ENCODE measurements around the gene ABCA7.

ABCA7 gene

DNA sequence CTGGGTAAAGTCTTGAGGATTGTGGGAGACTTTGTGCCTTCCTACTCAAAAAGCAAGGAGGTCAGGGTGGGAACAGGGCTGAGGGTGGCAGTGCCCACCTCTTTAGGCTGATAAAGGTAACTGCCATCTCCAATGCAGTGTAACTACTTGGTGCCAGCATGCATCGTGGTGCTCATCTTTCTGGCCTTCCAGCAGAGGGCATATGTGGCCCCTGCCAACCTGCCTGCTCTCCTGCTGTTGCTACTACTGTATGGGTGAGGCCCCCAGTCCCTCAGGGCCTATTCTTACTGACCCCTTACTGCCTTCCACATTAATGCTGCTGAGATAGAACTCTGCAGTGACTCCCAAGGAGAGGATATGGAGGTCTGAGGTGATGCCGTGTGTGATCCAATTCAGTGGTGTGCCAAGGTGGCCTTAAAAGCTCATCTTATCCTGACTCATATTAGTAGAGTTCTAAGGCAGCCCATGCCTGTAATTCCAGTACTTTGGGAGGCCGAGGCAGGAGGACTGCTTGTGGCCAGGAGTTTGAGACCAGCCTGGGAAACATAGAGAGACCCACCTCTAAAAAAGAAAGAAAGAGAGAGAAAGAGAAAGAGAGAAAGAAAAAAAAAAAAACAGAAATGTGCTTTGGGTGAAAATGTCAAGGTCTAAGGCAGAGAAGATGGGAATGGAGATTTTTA lies 17.4 kb downstream of the ABCA7 start:
- DNase-seq (ENCODE audit: low read depth): peak; percentile 26

DNA sequence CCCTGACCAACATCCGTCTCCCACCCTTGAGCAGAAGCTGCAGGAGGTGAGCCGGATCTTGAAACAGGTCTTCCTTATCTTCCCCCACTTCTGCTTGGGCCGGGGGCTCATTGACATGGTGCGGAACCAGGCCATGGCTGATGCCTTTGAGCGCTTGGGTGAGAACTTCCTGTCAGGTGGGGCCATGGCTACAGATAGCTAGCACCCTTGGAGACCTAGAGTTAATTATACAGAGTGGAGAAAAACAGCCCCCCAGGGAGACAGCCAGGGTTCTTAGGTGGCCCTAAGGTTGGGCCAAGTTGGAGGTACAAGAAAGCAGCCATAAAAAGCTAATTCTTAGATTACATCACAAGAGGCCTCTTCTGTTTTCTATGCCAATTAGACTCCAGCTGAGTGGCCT lies 18.2 kb downstream of the ABCA7 start:
- DNase-seq (ENCODE audit: low read depth): no peak

GRCh38 chr19:1060689-1061088 lies 20.8 kb downstream of the ABCA7 start:
- no peak for DNase-seq (ENCODE audit: low read depth)

GRCh38 chr19:1061987-1062386 lies 22.1 kb downstream of the ABCA7 start:
- no peak for DNase-seq (ENCODE audit: low read depth)

- no peak for DNase-seq (ENCODE audit: low read depth)
Observed at GRCh38 chr19:1062387-1063029, 22.6 kb downstream of the ABCA7 start.

GRCh38 chr19:1063030-1063908 lies 23.4 kb downstream of the ABCA7 start:
- DNase-seq (ENCODE audit: low read depth): no peak

GRCh38 chr19:1063909-1064660 lies 24.2 kb downstream of the ABCA7 start:
- no peak for DNase-seq (ENCODE audit: low read depth)

DNA sequence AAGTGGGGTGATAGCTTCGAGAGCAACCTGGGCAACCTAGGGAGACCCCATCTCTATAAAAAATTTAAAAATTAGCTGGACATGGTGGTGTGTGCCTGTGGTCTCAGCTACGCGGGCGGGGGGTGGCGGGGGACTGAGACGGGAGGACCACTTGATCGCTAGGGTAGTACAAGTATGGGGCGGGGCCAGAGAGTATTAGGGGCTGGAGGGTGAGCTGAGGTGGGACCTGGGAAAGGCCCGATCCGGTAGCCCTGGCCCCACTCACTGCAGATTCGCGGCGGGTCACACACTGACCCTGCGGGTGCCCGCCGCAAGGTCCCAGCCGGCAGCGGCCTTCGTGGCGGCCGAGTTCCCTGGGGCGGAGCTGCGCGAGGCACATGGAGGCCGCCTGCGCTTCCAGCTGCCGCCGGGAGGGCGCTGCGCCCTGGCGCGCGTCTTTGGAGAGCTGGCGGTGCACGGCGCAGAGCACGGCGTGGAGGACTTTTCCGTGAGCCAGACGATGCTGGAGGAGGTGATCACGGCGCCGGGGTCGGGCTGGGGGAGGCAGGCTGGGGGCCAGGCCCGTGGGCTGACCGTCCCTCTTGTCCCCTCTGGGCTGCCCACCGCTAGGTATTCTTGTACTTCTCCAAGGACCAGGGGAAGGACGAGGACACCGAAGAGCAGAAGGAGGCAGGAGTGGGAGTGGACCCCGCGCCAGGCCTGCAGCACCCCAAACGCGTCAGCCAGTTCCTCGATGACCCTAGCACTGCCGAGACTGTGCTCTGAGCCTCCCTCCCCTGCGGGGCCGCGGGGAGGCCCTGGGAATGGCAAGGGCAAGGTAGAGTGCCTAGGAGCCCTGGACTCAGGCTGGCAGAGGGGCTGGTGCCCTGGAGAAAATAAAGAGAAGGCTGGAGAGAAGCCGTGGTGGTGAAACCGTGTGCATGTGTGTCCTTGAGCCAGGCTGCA lies 25.0 kb downstream of the ABCA7 start:
- DNase-seq (ENCODE audit: low read depth): peak; percentile 10

GRCh38 chr19:1065606-1066109 lies 25.8 kb downstream of the ABCA7 start:
- DNase-seq (ENCODE audit: low read depth): no peak

- no peak for DNase-seq (ENCODE audit: low read depth)
Observed at GRCh38 chr19:1066251-1066747, 26.4 kb downstream of the ABCA7 start.

GRCh38 chr19:1066748-1067340 lies 26.9 kb downstream of the ABCA7 start, which contains the start of gene ARHGAP45:
ARHGAP45 (plus strand) TSS chr19:1067167; CDS start chr19:1067406, 239 bp downstream.
- DNase-seq (ENCODE audit: low read depth): no peak

DNA sequence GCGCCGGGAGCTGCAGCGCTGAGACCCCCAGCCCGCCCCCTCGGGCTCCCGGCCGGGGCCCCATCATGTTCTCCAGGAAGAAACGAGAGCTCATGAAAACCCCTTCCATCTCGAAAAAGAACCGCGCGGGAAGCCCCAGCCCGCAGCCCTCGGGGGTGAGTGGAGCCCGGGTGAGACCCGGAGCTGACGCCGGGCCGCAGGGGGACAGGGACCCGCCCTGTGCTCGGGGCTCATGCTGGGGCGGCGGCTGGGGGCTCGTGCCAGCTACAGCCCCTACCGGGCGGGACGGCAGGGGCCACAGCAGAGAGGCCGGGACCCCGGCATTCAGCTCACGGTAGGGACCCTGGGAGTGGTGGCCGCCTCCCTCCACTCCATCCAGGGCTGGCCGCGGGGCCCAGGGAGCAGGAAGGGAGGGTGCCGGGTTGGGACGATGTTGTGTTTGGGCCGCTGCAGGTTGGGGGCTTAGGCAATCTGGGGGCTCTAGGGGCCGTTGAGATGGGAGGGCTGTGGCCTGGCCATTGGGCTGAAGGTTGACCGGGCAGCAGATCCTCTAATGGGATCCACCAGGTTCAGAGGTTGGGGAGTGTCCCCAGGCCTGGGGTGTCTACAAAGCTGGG lies 27.5 kb downstream of the ABCA7 start:
- no peak for DNase-seq (ENCODE audit: low read depth)

- no peak for DNase-seq (ENCODE audit: low read depth)
Observed at GRCh38 chr19:1068009-1069001, 28.4 kb downstream of the ABCA7 start.

GRCh38 chr19:1069009-1069779 lies 29.3 kb downstream of the ABCA7 start:
- no peak for DNase-seq (ENCODE audit: low read depth)

GRCh38 chr19:1070576-1070930 lies 30.6 kb downstream of the ABCA7 start:
- no peak for DNase-seq (ENCODE audit: low read depth)

DNA sequence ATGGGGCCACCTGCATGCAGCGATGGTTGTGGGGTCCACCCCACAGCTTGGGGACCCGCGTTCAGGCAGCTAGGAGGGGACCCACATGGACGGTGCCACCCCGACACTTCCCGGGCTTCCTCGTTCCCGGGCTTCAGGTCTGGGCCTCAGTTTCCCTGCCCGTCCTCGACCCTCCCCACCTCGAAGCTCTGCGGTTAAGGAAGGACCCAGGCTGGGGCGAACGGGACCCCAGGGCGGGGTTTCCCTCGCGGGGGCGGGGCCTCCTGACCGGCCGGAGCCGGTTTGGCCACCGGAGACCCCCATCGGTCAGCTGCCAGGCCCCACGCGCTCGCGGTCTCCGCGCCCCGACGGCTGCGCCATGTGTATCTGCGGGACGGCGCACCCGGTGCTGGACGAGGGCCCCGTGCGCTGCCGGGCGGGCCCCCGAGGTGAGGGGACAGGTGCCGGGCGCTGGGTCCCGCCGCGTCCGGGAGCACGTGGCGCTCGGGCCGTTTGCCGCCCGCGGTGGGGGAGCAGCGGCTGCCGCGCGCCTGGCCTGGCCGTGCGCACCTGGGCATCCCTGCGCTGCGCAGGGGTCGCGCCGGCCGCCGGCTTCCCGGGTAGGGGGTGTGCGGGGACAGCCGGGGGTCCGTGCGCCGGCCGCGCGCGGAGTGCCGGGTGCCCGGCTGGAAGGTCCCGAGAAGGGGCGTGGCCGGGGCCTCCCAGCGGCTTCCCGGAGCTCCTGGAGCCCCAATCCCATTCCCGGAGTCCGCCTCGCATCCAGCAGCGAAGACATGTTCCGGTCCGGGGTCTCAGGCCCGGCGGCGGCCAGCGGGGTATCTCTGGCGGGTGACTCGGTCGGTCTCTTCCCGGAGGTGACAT lies 31.3 kb downstream of the ABCA7 start:
- DNase-seq (ENCODE audit: low read depth): no peak

Data from GM04503 (cell line).